Nephron (organoid): ENCODE measurements around the gene ARHGAP9.
"Not testable (repeated sequence)": the region's sequence is repeated elsewhere in the genome, so short reads cannot be mapped to it uniquely, and the experiment has no call there.

Source experiments
- H3K27ac Mint-ChIP-seq, 3 experiments: 2 replicates each; pipeline ENCODE4 v1.8.0; 2020; ENCODE audit warnings: mixed read lengths in 3 of 3, mild to moderate bottlenecking in 2 of 3, moderate library complexity in 1 of 3
- H3K27me3 Mint-ChIP-seq: 2 replicates; pipeline ENCODE4 v1.8.0; 2021; ENCODE audit warnings: low read depth, mild to moderate bottlenecking, moderate library complexity, mixed read lengths
- H3K36me3 Mint-ChIP-seq: 2 replicates; pipeline ENCODE4 v1.8.0; 2020; ENCODE audit warnings: low read depth, mixed read lengths
- H3K4me1 Mint-ChIP-seq: 2 replicates; pipeline ENCODE4 v1.8.0; 2020; ENCODE audit warnings: mixed read lengths
- H3K4me3 Mint-ChIP-seq, 3 experiments: 2 replicates each; pipeline ENCODE4 v1.8.0; 2020; ENCODE audit warnings: mild to moderate bottlenecking in 3 of 3, mixed read lengths in 3 of 3, moderate library complexity in 2 of 3
- H3K9me3 Mint-ChIP-seq: 2 replicates; pipeline ENCODE4 v1.8.0; 2020; ENCODE audit warnings: mixed read lengths
- CTCF ChIP-seq, 3 experiments: fragments of 200-600 bp; sonication (generic); IDR thresholded peaks; one replicate each; pipeline ENCODE4 v1.5.0; 2021; ENCODE audit warnings: antibody characterized with exemption in 3 of 3; ENCODE audit not compliant: unreplicated experiment in 3 of 3

Gene ARHGAP9

DNA sequence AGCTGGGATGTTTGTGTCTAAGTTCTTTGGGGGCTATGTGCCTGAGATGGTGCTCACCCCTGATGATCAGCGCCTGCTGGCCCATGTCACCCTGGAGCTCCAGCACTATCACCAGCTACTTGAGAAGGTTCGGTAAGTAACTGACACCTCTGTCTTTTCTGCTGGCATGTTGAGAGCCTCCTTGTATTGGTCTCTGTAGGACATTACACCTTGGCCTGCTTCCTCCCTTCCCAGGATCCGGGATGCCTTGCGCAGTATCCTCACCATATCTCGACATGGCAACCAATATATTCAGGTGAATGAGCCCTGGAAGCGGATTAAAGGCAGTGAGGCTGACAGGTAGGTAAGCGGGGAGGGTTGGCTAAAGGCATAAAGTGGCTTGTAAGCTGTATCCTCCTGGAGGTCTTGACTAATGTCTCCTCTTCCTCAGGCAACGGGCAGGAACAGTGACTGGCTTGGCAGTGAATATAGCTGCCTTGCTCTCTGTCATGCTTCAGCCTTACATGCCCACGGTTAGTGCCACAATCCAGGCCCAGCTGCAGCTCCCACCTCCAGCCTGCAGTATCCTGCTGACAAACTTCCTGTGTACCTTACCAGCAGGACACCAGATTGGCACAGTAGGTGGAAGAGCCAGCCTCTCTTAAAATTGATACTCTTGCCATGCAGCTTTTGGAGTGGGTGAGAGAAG, 35.2 kb upstream of the ARHGAP9 start:
- H3K36me3 Mint-ChIP-seq = peaks cover 79% of the 10 kb centered on the region
- H3K27me3 Mint-ChIP-seq = no peaks in the 10 kb centered on the region
- H3K9me3 Mint-ChIP-seq = no peaks in the 10 kb centered on the region
- no peak overlapping the region for H3K27ac Mint-ChIP-seq
- peaks cover 21% of the 10 kb centered on the region for H3K4me1 Mint-ChIP-seq
- no peak for TF ChIP-seq CTCF (IDR thresholded peaks at IDR 0.05; ENCODE audit: unreplicated experiment in 3 of 3)
- no peak overlapping the region for H3K4me3 Mint-ChIP-seq

GRCh38 chr12:57514246-57514645, 34.6 kb upstream of the ARHGAP9 start:
- not testable (repeated sequence) for H3K27ac Mint-ChIP-seq, H3K27me3 Mint-ChIP-seq, H3K9me3 Mint-ChIP-seq, H3K4me3 Mint-ChIP-seq
- Mint-ChIP-seq H3K4me1 (peaks cover 19% of the 10 kb centered on the region), H3K36me3 (peaks cover 82% of the 10 kb centered on the region)

- not testable (repeated sequence) for H3K27ac Mint-ChIP-seq, H3K4me3 Mint-ChIP-seq, H3K27me3 Mint-ChIP-seq, H3K9me3 Mint-ChIP-seq
- peaks cover 13% of the 10 kb centered on the region for H3K4me1 Mint-ChIP-seq
- H3K36me3 Mint-ChIP-seq = peaks cover 82% of the 10 kb centered on the region
Measured at GRCh38 chr12:57513677-57514076, 34.0 kb upstream of the ARHGAP9 start.

DNA sequence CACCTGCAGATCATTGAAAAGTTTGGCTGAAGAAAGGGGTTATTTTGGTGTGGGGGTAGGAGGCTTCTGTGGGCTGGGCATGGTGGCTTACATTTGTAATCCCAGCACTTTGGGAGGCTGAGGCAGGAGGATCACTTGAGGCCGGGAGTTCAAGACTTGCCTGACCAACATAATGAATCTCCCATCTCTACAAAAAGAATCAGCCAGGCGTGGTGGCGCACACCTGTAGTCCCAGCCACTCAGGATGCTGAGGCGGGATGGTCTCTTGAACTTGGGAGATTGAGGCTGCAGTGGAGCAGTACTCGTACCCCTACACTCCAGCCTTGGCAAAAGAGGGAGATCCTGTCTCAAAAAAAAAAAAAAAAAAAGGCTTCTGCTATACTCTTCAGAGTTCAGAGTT, 33.6 kb upstream of the ARHGAP9 start:
- H3K4me3 Mint-ChIP-seq = no peak overlapping the region
- H3K9me3 Mint-ChIP-seq = peaks cover 4% of the 10 kb centered on the region
- TF ChIP-seq CTCF (IDR thresholded peaks at IDR 0.05; ENCODE audit: unreplicated experiment in 3 of 3) = no peak
- no peaks in the 10 kb centered on the region for H3K27me3 Mint-ChIP-seq
- peaks cover 9% of the 10 kb centered on the region for H3K4me1 Mint-ChIP-seq
- peaks cover 82% of the 10 kb centered on the region for H3K36me3 Mint-ChIP-seq
- H3K27ac Mint-ChIP-seq = no peak overlapping the region

GRCh38 chr12:57512665-57513064, 33.0 kb upstream of the ARHGAP9 start:
- TF ChIP-seq CTCF (IDR thresholded peaks at IDR 0.05; ENCODE audit: unreplicated experiment in 3 of 3) = no peak

GRCh38 chr12:57511588-57512325, 32.1 kb upstream of the ARHGAP9 start:
- Mint-ChIP-seq H3K4me3 (no peak overlapping the region), H3K27me3 (no peaks in the 10 kb centered on the region), H3K9me3 (peaks cover 4% of the 10 kb centered on the region), H3K4me1 (no peaks in the 10 kb centered on the region), H3K36me3 (peaks cover 73% of the 10 kb centered on the region), H3K27ac (no peak overlapping the region)
- TF ChIP-seq CTCF (IDR thresholded peaks at IDR 0.05; ENCODE audit: unreplicated experiment in 3 of 3) = no peak

More at GRCh38 chr12:57512665-57513064, 33.0 kb upstream of the ARHGAP9 start:
- H3K9me3 Mint-ChIP-seq = peaks cover 4% of the 10 kb centered on the region
- no peak overlapping the region for H3K4me3 Mint-ChIP-seq
- no peaks in the 10 kb centered on the region for H3K27me3 Mint-ChIP-seq
- H3K27ac Mint-ChIP-seq = no peak overlapping the region
- peaks cover 4% of the 10 kb centered on the region for H3K4me1 Mint-ChIP-seq
- H3K36me3 Mint-ChIP-seq = peaks cover 81% of the 10 kb centered on the region

- no peak overlapping the region for H3K27ac Mint-ChIP-seq
- TF ChIP-seq CTCF (IDR thresholded peaks at IDR 0.05; ENCODE audit: unreplicated experiment in 3 of 3) = no peak
- H3K4me3 Mint-ChIP-seq = no peak overlapping the region
- H3K27me3 Mint-ChIP-seq = no peaks in the 10 kb centered on the region
- no peaks in the 10 kb centered on the region for H3K4me1 Mint-ChIP-seq
- H3K9me3 Mint-ChIP-seq = peaks cover 4% of the 10 kb centered on the region
- H3K36me3 Mint-ChIP-seq = peaks cover 73% of the 10 kb centered on the region
Measured at GRCh38 chr12:57511161-57511560, 31.5 kb upstream of the ARHGAP9 start.

GRCh38 chr12:57507796-57508195, 28.1 kb upstream of the ARHGAP9 start:
- H3K4me1 Mint-ChIP-seq, H3K9me3 Mint-ChIP-seq, H3K27ac Mint-ChIP-seq, H3K27me3 Mint-ChIP-seq, H3K4me3 Mint-ChIP-seq: not testable (repeated sequence)
- H3K36me3 Mint-ChIP-seq = peaks cover 75% of the 10 kb centered on the region

DNA sequence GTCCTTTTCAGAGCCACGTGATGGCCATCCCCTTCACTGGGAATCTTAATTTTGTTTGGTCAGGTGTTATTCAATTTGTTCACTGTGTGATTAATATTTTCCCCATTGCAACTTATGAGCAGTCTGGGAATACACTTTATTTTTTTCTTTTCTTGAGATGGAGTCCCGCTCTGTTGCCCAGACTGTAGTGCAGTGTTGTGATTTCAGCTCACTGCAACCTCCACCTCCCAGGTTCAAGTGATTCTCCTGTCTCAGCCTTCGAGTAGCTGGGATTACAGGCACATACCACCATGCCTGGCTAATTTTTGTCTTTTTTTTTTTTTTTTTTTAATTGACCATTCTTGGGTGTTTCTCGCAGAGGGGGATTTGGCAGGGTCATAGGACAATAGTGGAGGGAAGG, 26.9 kb upstream of the ARHGAP9 start:
- not testable (repeated sequence) for H3K9me3 Mint-ChIP-seq, H3K4me3 Mint-ChIP-seq, H3K27ac Mint-ChIP-seq, H3K4me1 Mint-ChIP-seq, H3K27me3 Mint-ChIP-seq
- H3K36me3 Mint-ChIP-seq = peaks cover 73% of the 10 kb centered on the region
